Measurements from ENCODE around the gene WNT2B. TPM values are rescaled to one million over a fixed set of nuclear protein-coding genes. Genes with fewer than 3 reads are reported as not detected.

The WNT2B gene
- 0.18 and 1.3 TPM in 2 replicates for total RNA-seq

GRCh38 chr1:112508278-112509004 lies at the start of gene WNT2B:
TSS of gene WNT2B (plus strand) at chr1:112508965. CDS start at chr1:112509263, 298 bp downstream.

Other genes starting within 250 kb of the WNT2B start
- gene CTTNBP2NL, start 112.8 kb upstream of the WNT2B start, total RNA-seq, result 10.2 and 12.8 TPM in 2 replicates
- gene ST7L, start 110.2 kb downstream of the WNT2B start, total RNA-seq, result 4.9 and 11.5 TPM in 2 replicates
- gene CAPZA1, start 110.9 kb downstream of the WNT2B start, total RNA-seq, result 168 and 191 TPM in 2 replicates
- gene MOV10, start 165.7 kb downstream of the WNT2B start, total RNA-seq, result 30.3 and 50.4 TPM in 2 replicates
- gene RHOC, start 198.2 kb downstream of the WNT2B start, total RNA-seq, result 519 and 524 TPM in 2 replicates
- 0.81 and 0.90 TPM in 2 replicates for gene PPM1J, start 206.4 kb downstream of the WNT2B start, total RNA-seq

Data from cardiac atrium fibroblast (primary cell).